Psoas muscle (tissue), 8 donors: ENCODE data around the gene SIRT7. TPM values are rescaled to one million over a fixed set of nuclear protein-coding genes. Genes with fewer than 3 reads are reported as not detected.

ENCODE experiments used
- ATAC-seq, 4 donors: fragments of 200-7000 bp; cut with Tn5 transposase; one replicate each; pipeline ENCODE4 v1.9.1; 2020; ENCODE audit warnings: moderate library complexity in 3 of 4, mild to moderate bottlenecking in 2 of 4
- DNase-seq, 2 donors: peaks; one replicate each; pipeline ENCODE4 v3.0.0-alpha.2; 2020
- H3K27ac ChIP-seq: fragments of 200-600 bp; one replicate; pipeline ENCODE4 v1.8.0; 2022
- H3K27me3 ChIP-seq, 3 donors: fragments of 200-600 bp in 1 of 3; one replicate each; pipeline versions ENCODE4 v1.6.1 to v1.8.0; 2013 to 2022; ENCODE audit warnings: low read length in 2 of 3, mild to moderate bottlenecking in 2 of 3, moderate library complexity in 1 of 3; ENCODE audit not compliant: insufficient read depth in 3 of 3
- H3K36me3 ChIP-seq, 2 donors: fragments of 200-600 bp in 1 of 2; one replicate each; pipeline versions ENCODE4 v1.6.1 to v1.8.0; 2013 to 2022; ENCODE audit warnings: low read depth in 1 of 2, mild to moderate bottlenecking in 1 of 2, moderate library complexity in 1 of 2; ENCODE audit not compliant: insufficient read depth in 1 of 2
- H3K4me1 ChIP-seq: fragments of 200-600 bp; one replicate; pipeline ENCODE4 v1.8.0; 2022
- H3K4me3 ChIP-seq: fragments of 200-600 bp; one replicate; pipeline ENCODE4 v1.8.0; 2022; ENCODE audit warnings: mild to moderate bottlenecking
- H3K9me3 ChIP-seq: fragments of 200-600 bp; one replicate; pipeline ENCODE4 v1.8.0; 2022
- WGBS, 3 donors: extraction: QIAGEN DNeasy Blood & Tissue Kit; methylation state at CpG; one replicate each; pipeline versions ENCODE4 v1.1.6 to v1.1.7; 2013; 5-methylcytosine and 5-hydroxymethylcytosine counted together
- intact Hi-C, 2 donors: fragments of 100-400 bp; cut with DNase I; formaldehyde crosslinking; loops; one replicate each; pipeline versions ENCODE4 v1.11.0 to v1.14.2; 2022
- polyA plus RNA-seq, 3 donors: library from polyadenylated mRNA; stranded (reverse); fragments of 200-250 nt; gene quantifications; one replicate each; pipeline ENCODE4 v1.2.3, GENCODE V29; 2013
- total RNA-seq, 4 donors: library from RNA; stranded (reverse); fragmentation: NEBNext Ultra II Directional in 2 of 4; extraction: Animal tissue kit (Norgen Biotek cat#: 25700) in 2 of 4; gene quantifications; one replicate each; pipeline versions ENCODE4 v1.2.1 to v1.2.4, GENCODE V29; 2021 to 2023
- TF ChIP-seq, protein P1 (sequence below): fragments of 200-600 bp; IDR thresholded peaks from one replicate; pipeline ENCODE4 v1.8.0; 2022; ENCODE audit warnings: antibody characterized with exemption
- donor health status: healthy with polysubstance abuse.
- donor health status: DM: no; HTN: no; CAD: no; lungs with moderate emphysema.
- donor health status: Bipolar disorder and iron deficiency.
- donor health status: healthy.
- donor health status: DM: yes; HTN: yes; CAD: no.
- donor health status: DM: no; HTN: no; CAD: no.
- donor health status: DM: no; HTN: no; CAD: no.
- donor health status: DM: yes; HTN: yes; CAD: no.

The SIRT7 gene
- total and polyA plus RNA-seq, 7 donors: 3.9 to 14.2 (median 7.6) TPM

GRCh38 chr17:81907219-81908145 is 10.5 kb downstream of the SIRT7 start:
- ATAC-seq (peak; percentile 57 to 83 (median 80)), DNase-seq (peak; percentile 39 to 89)
- no peaks in the 10 kb centered on the region for H3K9me3 ChIP-seq
- H3K36me3 ChIP-seq: peaks cover 0 to 32% of the 10 kb centered on the region in 2 donors
- peak overlapping the region; percentile 65 for H3K27ac ChIP-seq
- TF ChIP-seq, protein P1, sequence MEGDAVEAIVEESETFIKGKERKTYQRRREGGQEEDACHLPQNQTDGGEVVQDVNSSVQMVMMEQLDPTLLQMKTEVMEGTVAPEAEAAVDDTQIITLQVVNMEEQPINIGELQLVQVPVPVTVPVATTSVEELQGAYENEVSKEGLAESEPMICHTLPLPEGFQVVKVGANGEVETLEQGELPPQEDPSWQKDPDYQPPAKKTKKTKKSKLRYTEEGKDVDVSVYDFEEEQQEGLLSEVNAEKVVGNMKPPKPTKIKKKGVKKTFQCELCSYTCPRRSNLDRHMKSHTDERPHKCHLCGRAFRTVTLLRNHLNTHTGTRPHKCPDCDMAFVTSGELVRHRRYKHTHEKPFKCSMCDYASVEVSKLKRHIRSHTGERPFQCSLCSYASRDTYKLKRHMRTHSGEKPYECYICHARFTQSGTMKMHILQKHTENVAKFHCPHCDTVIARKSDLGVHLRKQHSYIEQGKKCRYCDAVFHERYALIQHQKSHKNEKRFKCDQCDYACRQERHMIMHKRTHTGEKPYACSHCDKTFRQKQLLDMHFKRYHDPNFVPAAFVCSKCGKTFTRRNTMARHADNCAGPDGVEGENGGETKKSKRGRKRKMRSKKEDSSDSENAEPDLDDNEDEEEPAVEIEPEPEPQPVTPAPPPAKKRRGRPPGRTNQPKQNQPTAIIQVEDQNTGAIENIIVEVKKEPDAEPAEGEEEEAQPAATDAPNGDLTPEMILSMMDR: no peak
- intact Hi-C loops: no loop called here
- peaks cover 23% of the 10 kb centered on the region for H3K4me1 ChIP-seq
- WGBS, 3 donors: 52 to 59% (median 54%) methylated on average over 23 to 26 of the region's 26 CpGs
- no peak overlapping the region for H3K4me3 ChIP-seq
- no peaks in the 10 kb centered on the region for H3K27me3 ChIP-seq

DNA sequence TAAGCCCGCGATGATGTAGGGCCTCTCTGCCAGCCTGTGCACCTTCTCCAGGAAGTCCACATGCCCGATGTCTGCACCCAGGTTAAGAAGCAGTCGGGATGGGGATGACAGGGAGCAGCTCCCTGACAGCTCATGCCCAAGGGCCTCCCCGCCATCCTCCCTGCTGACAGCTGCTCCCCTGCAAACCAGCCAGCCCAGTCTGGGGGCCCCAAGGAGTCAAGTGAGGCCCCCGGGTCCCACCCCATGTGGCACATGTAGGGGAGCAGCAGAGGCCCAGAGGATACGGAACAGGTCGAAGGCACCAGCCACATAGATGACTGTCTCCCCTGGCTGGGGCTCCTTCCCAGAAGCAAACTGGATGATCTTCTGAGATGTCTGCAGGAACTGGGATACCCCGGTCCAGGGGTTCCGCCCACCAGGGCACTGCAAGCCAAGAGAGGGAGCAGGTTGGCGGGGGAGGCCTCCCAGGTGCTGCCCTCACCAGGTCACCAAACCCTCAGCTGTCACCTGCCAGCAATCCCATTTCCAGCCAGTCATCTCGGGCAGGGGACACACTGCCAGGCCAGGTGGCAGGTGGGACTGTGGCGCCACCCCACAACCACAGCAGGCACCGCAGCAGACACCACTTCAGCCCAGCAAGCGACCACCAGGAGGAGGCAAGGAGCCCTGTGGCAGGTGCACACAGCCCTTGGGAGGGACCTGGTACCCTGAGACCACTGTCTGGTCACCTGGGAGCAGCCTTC is 11.3 kb downstream of the SIRT7 start:
- WGBS, 3 donors: 82 to 89% (median 86%) methylated on average over 14 to 15 of the region's 15 CpGs
- Histone ChIP-seq H3K4me3 (no peak overlapping the region), H3K36me3 (peaks cover 0 to 26% of the 10 kb centered on the region in 2 donors), H3K27me3 (no peaks in the 10 kb centered on the region), H3K27ac (peak overlapping the region; percentile 65), H3K4me1 (peaks cover 23% of the 10 kb centered on the region), H3K9me3 (no peaks in the 10 kb centered on the region)
- TF ChIP-seq, protein P1: no peak
- peak in 1 of 2 donors; percentile 12 for DNase-seq
- peak in 1 of 4 donors; percentile 0 for ATAC-seq
- intact Hi-C loops: no loop called here

DNA sequence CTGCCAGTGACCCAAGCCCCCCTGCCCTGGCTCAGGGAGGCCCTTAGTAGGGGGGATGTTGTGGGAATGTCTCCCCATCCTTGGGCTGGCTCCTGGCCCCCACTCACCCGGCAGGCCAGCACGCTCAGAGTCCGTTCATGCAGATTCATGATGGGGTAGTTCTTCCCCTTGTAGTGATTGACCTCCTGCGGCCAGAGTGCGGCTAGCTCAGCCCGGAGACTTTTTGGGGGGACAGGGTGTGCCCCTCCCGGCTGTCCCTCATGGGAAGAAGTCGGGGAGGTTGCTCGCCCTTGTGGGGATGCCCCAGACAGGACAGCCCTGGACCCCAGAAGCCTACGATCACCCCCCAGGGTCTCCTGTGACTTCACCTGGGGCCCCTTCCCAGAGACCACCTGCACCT is 12.0 kb downstream of the SIRT7 start:
- H3K4me1 ChIP-seq: peaks cover 23% of the 10 kb centered on the region
- ATAC-seq (no peak), DNase-seq (no peak)
- H3K36me3 ChIP-seq: peaks cover 0 to 27% of the 10 kb centered on the region in 2 donors
- no peaks in the 10 kb centered on the region for H3K27me3 ChIP-seq
- 93 to 96% (median 93%) methylated on average over 10 of the region's 10 CpGs for WGBS, 3 donors
- no peak overlapping the region for H3K4me3 ChIP-seq
- no peak overlapping the region for H3K27ac ChIP-seq
- H3K9me3 ChIP-seq: no peaks in the 10 kb centered on the region
- intact Hi-C loops: no loop called here
- TF ChIP-seq, protein P1: no peak

DNA sequence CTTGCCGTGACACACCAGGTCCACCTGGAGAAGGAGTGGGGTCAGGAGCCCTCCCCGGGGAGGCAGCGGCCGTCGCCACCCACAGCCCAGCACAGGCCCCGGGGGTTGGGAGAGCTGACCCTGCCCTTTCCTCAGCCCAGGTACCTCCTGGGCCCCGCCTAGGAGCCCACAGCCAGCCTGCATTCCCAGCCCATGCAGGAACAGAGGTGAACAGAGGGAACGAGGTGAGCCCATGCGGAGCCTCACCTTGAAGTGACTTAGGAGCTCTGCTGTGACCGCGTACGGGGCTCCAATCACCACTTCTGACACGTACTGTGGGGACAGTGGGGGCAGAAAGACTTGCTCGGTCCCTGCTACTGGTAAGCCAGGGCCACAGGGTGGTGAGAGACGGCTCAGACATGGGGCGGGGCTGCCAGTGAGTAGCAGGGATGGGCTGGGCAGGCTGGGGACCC is 12.5 kb downstream of the SIRT7 start:
- DNase-seq: no peak
- peaks cover 0 to 32% of the 10 kb centered on the region in 2 donors for H3K36me3 ChIP-seq

More for the DNA sequence above, 12.5 kb downstream of the SIRT7 start:
- 93 to 96% (median 95%) methylated on average over 13 to 16 of the region's 16 CpGs for WGBS, 3 donors
- no peak for ATAC-seq
- no peaks in the 10 kb centered on the region for H3K9me3 ChIP-seq
- no peaks in the 10 kb centered on the region for H3K27me3 ChIP-seq
- peaks cover 22% of the 10 kb centered on the region for H3K4me1 ChIP-seq
- H3K4me3 ChIP-seq: no peak overlapping the region
- intact Hi-C loops: no loop called here
- TF ChIP-seq, protein P1: no peak
- H3K27ac ChIP-seq: no peak overlapping the region
